ENCODE measurements around the gene KRT83.

KRT83 gene

DNA sequence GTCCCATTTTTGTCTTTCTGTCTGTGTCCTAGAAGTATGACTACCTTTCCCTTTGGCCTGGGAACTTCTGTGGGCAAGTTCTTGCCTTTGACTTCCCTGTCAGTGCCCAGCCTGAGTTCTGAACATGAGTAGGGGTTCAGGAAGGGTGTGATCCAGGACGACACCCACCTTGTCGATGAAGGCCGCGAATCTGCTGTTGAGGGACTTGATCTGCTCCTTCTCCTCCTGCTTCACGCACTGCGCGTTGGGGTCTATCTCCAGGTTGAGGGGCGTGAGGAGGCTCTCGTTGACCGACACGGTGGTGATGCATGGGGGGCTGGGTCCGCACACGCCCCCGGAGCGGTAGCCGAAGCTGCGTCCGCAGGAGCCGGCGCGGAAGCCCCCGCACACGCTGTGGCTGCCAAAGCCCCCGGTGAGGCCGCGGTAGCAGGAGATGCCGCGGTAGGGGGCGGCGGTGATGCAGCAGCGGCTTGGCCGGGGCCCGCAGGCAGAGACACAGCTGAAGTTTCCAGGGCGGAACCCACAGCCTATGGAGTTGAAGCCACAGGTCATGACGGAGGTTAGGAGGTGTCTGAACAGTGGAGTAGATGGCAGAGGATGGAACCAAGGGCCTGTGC lies at the start of gene KRT83:
Gene KRT83, minus strand, starts transcription at position 615 of the 617 bp plus-strand sequence. Its CDS starts 63 bp downstream, at position 552.
- DNase-seq, result no peak

DNA sequence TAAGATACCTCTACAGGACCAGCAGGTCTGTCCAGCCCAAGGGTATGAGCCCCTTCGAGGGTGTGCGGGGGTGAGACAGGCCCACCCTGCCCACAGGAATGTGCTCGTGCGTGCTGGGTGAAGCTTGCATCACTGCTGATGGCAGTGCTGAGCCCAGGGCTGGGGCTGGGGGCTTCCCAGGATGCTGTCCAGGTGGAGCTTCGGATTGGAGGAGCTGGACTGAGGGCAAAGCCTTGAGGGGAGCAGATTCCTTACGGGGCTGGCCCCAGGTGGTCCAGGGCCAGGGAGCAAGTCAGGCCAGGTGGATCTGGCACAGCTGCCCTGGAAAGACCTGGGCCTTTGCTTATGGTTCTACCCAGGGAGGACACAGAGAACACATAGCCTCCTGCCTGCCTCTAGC lies 48.6 kb upstream of the KRT83 start:
- no peak for DNase-seq

DNA sequence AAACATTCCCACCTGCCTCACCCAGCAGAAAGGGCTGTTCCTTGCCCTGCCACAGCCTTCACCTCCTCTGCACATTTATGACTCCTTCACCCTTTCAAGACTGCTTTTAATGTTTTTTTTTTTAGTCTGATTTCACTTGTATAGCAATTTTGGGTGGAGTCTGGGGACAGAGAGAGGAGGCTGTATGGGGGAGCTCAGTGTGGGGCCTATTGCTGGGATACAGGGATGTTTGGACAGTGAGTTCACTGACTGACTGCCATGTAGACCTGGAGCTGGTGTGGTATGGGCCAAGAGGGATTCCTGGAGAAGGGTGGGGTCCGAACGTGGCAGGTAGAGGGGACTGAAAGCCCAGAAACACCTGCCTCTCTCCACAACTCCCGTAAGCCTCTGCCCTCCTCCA lies 48.0 kb upstream of the KRT83 start:
- no peak for DNase-seq

DNA sequence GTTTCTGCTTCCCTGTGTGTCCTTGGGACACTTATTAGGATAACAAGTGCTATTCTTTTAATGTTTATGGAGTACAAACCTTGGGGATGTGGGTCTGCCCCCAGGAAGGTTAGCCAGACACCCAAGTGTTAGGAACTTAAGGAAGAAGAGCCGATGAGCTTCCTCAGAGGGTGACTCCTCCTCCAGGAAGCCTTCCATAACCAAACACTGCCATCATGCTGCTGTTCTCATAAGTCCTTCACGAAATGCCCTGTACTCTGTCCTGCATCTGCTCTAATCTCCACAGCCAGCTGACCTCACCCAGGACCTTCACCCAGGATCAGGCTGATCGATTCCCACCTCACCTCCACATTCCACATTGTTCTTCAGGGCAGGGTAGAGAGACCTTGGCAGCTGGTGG lies 47.3 kb upstream of the KRT83 start:
- DNase-seq, result no peak

DNA sequence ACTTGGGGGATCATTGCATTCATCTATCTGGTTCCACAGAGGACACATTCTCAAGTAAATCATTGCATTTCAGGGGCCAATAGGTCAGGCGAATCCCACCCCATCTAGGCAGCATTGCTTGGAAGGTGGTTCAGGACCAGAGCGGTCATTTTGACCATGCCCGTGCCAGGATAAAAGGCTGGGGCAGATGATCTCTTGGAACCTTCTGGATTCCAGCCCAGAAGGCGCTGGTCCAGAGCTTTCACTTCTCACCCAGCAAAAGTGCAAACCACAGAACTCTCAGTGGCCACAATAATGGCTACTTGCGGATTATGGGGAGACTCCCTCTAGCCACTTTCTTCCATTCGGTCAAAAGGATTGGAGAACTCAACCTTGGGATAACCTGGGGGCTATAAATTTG lies 46.7 kb upstream of the KRT83 start:
- no peak for DNase-seq

DNA sequence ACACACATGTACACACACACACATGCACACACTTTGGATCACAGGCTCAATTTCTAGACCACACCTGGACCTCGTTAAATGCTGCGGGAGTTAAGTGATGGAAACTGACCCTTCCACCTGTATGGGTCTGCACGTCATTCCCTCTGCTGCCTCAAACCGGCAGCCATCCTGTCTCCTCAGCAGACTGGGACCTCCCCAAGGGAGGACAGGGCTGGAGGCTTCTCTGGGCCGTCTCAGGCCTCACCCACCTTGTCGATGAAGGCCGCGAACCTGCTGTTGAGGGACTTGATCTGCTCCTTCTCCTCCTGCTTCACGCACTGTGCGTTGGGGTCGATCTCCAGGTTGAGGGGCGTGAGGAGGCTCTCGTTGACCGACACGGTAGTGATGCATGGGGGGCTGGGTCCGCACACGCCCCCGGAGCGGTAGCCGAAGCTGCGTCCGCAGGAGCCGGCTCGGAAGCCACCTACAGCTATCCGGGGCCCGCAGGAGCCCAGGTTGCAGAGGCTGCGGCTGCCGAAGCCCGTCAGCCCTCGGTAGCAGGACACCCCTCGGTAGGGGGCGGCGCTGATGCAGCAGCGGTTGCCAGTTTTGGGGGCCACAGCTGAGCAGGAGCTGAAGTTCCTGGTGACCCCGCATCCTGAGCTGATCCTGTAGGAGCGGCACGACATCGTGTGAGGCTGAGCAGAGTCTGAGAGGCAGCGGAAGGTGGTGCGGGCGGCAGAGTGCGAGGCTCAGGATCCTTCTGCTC lies 45.7 kb upstream of the KRT83 start, which contains the start of gene KRT85:
Gene KRT85, minus strand, starts transcription at position 744 of the 748 bp plus-strand sequence. Its CDS starts 76 bp downstream, at position 668.
- no peak for DNase-seq

DNA sequence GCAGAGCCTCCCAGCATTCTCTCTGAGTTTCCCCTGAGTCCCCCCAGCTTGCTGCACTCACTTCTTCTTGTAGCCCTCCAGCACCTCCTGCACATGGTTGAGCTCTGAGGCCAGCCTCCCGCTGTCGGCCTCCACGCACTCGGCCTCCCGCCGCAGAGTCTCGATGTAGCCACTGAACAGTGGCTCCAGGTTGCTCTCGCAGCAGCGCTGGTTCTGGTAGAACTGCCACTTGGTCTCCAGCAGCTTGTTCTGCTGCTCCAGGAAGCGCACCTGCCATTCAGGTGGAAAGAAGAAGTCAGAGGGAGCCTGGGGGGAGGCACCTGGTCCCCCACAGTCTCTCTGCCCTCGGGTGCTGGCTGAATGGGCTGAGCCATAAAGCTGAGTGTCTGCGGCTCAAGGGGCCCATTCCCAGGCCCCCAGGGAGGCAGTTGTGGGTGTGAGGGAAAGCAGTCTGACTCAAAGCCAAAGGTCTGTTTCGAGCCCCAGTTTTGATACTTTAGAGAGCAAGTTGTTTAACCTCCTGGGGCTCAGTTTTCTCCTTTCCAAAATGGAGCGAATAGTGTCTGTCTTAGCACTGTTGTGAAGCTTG lies 43.8 kb upstream of the KRT83 start:
- no peak for DNase-seq

DNA sequence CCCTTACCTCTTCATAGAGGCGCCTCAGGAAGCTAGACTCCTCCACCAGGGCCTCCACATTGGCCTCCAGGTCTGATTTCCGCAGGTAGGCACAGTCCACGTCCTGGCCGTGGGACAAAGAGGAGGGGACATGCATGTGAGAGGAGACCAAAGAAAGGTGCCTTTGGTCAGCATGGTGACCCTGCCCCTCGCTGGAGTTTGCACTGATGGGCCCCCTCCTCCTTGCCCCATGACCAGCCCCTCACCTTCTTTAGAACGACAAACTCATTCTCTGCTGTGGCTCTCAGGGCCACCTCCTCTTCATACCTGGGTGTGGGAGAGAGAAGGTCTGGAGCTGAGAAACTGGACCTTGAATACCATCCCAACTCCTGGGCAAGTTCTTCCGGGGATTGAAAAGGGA lies 42.9 kb upstream of the KRT83 start:
- no peak for DNase-seq

DNA sequence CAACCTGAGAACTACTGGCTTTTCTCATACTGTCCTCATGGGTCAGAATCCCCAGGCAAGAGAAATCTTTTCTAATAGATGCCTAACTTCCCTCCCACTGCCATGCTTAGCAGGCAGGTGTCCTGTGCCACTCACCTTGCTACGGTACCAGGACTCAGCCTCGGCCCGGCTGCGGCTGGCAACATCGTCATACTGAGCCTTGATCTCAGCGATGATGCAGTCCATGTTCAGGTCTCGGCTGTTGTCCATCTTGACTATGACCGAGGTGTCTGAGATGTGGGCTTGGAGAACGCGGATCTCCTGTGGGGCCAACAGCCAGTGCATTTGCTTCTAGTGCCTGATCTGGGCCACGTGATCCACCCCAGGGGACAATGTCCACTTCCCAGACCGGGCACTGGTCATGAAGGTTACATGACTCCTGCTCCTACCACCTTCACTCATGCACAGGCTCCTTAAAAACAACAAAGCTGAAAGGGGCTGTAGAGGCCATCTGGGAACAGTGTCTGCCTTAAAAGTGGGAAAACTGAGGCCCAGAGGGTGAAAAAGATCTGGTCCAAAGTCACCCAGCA lies 42.0 kb upstream of the KRT83 start:
- DNase-seq, result no peak

DNA sequence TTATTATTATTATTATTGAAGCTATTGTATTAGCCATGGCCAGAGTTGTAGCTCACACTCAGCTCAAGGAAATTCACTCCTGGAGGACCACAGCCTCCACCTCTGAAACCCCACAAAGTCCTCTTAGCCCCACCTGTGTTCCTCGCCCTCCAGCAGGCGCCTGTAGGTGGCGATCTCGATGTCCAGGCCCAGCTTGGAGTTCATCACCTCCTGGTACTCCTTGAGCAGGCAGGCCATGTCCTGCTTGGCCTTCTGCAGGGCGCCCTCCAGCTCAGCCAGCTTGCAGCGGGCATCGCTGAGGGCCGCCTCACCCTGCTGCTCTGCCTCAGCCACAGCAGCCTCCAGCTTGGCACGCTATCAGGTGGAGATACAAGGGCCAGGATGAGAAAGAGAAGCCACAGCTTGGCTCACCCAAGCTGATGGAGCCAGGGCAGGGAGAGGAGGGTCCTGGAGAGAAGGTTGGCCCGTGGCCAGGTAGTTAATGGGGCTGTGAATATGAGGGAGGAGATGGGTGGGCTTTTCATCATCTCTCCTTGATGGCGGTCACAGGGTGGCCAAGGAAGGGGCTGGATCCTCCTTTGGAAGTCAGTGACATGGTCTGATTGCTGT lies 41.0 kb upstream of the KRT83 start:
- no peak for DNase-seq

DNA sequence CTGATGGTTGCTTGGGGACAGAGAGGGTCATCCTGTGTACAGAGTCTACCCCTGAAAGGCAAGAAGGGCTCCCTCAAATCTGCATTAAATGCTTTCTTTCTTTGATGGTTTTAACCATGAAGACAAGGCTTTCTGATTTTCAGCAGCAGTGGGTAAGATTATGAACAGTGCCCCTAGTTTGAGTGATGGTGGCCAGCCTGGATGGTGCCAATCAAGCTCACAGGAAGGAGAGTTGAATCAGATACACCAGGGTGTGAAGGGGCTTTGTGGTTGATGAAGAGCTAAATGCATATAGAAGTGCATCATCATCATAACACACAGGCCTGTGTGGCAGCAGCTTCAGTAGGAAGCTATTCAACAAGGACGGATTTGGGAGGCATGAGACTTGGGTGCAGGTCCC lies 40.4 kb upstream of the KRT83 start:
- DNase-seq, result no peak

DNA sequence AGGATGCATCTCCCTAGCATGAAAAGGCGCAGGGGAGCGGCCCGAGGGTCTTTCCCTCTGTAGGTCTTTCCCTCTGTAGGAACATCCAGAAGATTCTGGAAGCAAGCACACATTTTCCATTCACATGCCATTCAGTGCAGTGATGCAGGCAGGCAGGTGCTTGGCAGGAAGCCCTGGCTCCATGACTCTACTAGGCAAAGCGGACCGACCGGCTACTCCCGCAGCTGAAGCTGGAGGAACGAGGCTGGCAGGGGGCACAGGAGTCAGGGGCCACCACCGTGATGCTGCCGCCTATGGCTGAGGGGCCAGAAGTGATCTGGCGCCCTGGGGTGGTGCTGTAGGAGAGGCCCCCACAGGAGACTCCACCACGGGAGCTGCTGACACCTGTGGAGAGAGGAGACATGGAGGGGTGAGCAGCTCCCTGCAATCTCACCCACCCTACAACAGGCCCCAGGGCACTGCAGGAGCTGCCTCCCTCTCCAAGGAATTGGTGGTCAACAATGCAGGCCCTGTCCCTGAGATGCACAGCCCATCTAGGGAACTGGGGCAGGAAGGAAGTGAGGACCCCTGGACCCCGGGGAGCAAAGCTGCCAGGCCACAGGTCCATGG lies 39.6 kb upstream of the KRT83 start:
- no peak for DNase-seq

DNA sequence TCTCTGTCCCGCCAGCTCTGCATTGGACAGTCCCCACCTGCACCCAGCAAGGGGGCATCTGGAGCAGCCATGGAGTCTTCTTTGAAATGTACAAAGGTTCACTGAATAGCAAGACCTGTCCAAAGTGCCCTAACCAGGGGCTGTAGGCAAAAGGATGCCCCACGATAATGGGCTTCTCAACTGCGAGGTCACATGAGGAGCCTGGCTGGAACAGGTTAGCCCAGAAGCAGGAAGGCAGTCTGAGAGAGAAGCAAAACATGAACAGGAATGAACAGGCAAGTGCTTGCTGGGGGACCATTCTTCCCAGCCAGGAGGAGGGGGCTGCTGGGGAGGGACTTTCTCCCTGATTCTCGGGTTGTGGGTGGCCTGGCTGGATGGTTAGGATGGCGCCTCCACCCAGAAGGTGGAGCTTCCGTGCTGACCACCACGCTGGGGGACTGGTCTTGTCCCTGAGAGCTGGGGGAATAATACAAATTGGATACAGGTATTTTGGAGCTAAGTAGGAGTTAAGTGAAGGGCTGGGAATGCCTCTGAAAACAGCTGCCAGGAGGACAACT lies 39.0 kb upstream of the KRT83 start:
- no peak for DNase-seq

DNA sequence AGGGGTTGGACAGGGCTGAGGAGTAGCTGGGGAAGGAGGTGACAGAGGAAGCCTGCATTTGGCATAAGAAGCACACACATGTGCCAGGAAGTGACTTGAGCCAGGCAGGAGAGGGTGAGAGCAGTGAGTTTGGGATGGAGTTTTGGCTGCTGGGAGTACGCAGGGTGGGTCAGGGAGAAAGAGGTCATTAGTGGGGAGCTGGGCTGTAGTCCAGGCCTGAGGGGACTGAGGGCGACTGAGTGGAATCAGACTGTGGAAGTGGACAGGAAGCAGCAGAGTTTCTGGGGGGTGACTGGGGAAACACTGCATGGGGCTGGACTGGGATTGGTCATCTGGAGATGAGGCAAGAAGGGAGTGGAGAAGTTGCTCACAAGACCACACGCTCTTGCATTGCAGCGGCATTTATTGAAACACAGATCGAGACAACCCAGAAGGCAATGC lies 38.4 kb upstream of the KRT83 start:
- DNase-seq, result no peak

DNA sequence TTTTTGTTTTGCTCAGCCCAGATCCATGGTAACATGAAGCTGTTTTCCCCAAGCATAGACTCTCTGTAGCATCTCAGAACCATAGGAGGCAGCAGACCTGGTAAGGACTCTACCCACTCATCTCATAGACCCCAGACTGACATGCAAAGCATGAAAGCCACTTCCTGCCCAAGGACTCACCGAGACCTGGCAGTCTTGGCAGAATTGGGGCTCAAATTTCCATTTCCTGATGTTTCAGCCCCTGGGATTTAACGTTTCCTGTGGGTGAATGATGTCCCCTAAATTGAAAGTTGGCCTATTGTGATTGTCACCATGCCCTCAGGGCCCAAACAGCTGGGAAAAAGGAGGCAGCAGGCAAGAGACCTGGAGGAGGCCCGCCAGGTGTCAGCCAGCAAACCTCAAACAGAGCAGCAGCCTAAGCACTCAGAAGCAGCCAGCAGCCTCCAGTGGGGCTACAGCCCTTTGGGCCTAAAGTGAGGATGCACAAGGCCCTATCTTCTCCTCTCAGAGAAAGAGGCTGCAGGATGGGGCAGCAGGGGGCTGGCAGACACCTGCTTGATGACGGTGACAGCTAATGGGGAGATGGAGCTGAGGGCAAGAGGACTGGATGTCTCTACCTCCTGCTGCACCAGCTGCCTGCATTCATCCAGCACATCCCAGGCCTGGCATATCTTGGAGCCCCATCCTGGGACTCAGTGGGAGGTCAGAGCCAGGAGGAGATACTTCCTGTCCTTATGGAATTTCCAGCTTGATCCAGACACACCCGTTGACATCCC lies 37.6 kb upstream of the KRT83 start:
- no peak for DNase-seq

DNA sequence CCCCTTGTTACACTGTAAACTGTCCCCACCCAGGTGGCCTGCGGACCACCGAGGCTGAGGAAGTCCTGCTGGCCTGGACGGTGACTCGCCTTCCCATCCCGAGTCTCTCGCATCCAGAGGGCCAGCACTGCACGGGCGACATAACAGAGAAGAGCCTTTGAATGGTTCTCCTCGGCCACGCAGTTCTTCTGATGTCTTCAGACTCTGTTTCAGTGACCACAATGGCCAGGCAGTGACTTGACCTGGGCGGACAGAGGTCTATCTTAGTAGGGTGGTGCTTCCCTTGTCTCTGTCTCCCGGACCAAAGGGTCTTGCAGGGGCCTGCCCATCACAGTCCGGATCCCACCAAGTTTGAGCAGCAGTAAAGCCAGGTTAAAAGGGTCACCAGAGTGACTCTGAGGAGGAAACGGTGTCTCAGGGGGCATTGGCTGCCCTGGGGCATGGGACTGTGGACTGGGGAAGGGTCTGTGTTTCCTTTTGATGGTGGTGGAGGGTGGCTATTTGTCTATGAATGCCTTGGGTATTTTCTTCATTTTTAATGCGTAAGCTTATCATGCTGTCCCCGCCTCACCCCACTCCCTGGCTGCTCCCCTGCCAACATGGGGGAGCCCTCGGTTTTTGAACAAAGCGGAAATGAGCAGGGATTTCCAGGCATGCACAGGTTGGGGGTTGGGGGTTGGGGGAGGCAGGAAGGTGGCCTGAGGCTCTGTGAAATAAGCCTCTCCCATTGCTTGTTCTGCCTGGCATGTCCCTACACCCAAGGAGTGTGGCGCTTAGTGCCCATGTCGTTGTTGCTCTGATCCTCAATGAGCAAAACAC lies 35.8 kb upstream of the KRT83 start:
- no peak for DNase-seq

DNA sequence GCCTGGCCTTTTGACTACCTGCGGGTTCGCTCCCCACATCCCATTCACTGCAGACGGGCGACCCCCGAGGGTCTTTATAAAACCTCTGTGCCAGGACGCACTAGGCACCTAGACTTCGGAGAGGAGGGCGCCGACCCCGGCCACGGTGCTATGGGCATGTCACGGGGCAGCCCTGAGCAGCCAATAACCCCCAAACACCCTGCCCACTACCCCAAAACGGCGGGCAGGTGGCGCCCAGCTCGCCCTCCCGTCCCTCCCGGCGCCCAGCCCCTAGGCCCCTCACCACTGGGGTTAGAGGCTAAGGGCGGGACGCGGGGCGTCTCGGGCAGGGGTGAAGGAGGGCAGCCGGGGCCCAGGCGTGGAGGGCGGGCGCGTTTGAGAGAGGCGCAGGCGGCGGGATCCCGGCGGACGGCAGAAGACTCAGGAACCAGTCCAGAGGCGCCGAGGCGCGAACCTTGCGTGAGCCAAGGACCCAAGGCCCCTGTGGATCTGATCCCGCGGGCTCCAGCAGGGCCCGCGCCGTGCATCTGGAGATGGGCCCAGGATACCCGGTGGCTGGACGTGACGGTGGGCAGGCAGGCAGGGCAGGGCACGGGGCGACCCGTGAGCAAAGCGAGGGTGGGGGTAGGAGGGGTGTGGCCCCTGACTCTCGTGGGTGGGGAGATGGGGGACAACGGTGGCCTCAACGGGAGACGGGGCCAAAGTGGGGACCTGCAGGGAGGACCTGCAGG lies 35.0 kb upstream of the KRT83 start:
- DNase-seq, result no peak

DNA sequence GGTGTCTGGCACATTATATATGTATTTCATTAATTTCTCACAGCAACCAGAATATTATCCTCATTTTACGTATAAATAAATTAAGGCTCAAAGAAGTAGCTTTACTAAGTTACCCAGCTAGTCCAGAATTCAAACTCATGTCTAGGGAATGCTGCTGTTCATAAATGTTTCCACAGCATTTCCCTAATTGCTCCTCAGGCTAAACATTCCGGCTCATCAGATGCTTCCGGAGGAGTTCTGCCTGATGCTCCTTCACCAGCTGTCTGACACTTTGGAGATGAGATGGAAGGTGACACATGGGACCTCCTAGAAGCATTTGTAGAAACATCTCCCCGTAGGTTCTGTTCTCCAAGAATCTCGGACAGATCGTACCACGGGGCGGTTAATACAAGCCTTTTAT lies 34.0 kb upstream of the KRT83 start:
- DNase-seq, result no peak

DNA sequence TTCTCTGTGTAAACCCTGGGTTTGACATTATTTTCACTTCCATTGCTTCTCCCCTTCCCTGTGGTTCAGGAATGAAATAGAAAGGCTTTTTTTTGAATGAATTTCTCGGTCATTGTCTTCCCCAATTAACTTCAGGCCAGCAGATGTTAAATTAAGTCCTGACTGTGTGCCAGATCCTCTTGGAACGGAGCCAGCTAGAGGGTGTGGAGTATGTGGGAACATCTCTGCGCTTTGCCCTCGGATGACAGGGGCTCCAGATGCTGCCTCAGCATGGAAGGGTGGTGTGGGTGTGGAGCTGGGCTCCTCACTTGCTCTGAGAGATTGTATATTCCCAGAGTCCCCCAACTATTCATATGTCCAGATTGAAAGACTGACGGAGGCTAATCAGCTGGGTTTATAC lies 33.0 kb upstream of the KRT83 start:
- no peak for DNase-seq

DNA sequence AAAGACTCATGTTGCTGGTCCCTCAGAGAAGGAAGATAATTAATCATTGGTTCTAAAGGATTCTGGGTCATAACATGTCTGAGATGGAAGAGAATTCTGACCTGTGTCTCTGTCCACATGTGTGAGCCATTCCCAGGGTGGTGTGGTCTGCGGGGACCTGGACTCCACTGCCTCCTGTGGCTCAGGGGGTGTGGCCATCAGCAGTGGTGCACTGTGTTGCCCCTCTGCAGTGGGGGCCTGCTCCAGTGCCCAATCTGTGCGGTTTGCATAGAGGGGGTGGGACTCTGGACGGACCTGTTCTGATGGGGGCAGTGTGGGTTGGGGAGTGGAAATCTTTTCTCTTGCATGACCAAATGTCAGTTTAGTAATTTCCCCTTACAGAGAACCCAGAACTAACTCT lies 32.6 kb upstream of the KRT83 start:
- no peak for DNase-seq

Measured in NCI-H524 treated with DMSO at 0.1 percent for 48 hours (cell line).